HEK293 (cell line): Measurements from ENCODE around the gene HES1.

Source experiments
- INSM2 ChIP-seq: fragments of 450-650 bp; formaldehyde crosslinking; IDR thresholded peaks from 2 replicates; pipeline ENCODE4 v1.5.1; 2016; ENCODE audit warnings: missing biosample characterization, missing genetic modification characterization
- KLF7 ChIP-seq: fragments of 450-650 bp; formaldehyde crosslinking; IDR thresholded peaks from 2 replicates; pipeline ENCODE4 v1.5.1; 2016; ENCODE audit warnings: missing biosample characterization, missing genetic modification characterization, borderline replicate concordance
- PRDM2 ChIP-seq: fragments of 450-650 bp; formaldehyde crosslinking; IDR thresholded peaks from 2 replicates; pipeline ENCODE4 v1.5.1; 2016; ENCODE audit warnings: missing biosample characterization, missing genetic modification characterization, borderline replicate concordance
- YY1 ChIP-seq: fragments of 450-650 bp; formaldehyde crosslinking; IDR thresholded peaks from 2 replicates; pipeline ENCODE4 v1.5.1; 2018; ENCODE audit warnings: missing biosample characterization, missing genetic modification characterization
- ZBTB11 ChIP-seq: fragments of 450-650 bp; formaldehyde crosslinking; conservative IDR thresholded peaks from 2 replicates; pipeline ENCODE4 v1.5.1; 2016; ENCODE audit warnings: low read depth, missing biosample characterization, missing genetic modification characterization
- ZFP41 ChIP-seq: fragments of 450-650 bp; formaldehyde crosslinking; IDR thresholded peaks from 2 replicates; pipeline ENCODE4 v1.5.1; 2016; ENCODE audit warnings: missing biosample characterization, missing genetic modification characterization, borderline replicate concordance
- ZNF157 ChIP-seq: fragments of 450-650 bp; formaldehyde crosslinking; IDR thresholded peaks from 2 replicates; pipeline ENCODE4 v1.5.1; 2016; ENCODE audit warnings: missing biosample characterization, missing genetic modification characterization
- ZNF18 ChIP-seq: fragments of 450-650 bp; formaldehyde crosslinking; IDR thresholded peaks from 2 replicates; pipeline ENCODE4 v1.5.1; 2016; ENCODE audit warnings: missing biosample characterization, missing genetic modification characterization
- ZNF211 ChIP-seq: fragments of 450-650 bp; formaldehyde crosslinking; IDR thresholded peaks from 2 replicates; pipeline ENCODE4 v1.5.1; 2016; ENCODE audit warnings: low read depth, missing biosample characterization, missing genetic modification characterization
- ZNF221 ChIP-seq: fragments of 450-650 bp; formaldehyde crosslinking; IDR thresholded peaks from 2 replicates; pipeline ENCODE4 v1.5.1; 2017; ENCODE audit warnings: missing biosample characterization, missing genetic modification characterization, borderline replicate concordance
- ZNF239 ChIP-seq: fragments of 450-650 bp; formaldehyde crosslinking; IDR thresholded peaks from 2 replicates; pipeline ENCODE4 v1.5.1; 2016; ENCODE audit warnings: missing biosample characterization, missing genetic modification characterization
- ZNF391 ChIP-seq: fragments of 450-650 bp; formaldehyde crosslinking; IDR thresholded peaks from 2 replicates; pipeline ENCODE4 v1.5.1; 2016; ENCODE audit warnings: low read depth, missing biosample characterization, missing genetic modification characterization, borderline replicate concordance
- ZNF473 ChIP-seq: fragments of 450-650 bp; formaldehyde crosslinking; IDR thresholded peaks from 2 replicates; pipeline ENCODE4 v1.5.1; 2017; ENCODE audit warnings: missing biosample characterization, missing genetic modification characterization
- ZNF555 ChIP-seq: fragments of 450-650 bp; formaldehyde crosslinking; conservative IDR thresholded peaks from 2 replicates; pipeline ENCODE4 v1.5.1; 2017; ENCODE audit warnings: missing biosample characterization, mild to moderate bottlenecking, missing genetic modification characterization, inconsistent platforms
- ZNF558 ChIP-seq: fragments of 450-650 bp; formaldehyde crosslinking; IDR thresholded peaks from 2 replicates; pipeline ENCODE4 v1.5.1; 2016; ENCODE audit warnings: missing biosample characterization, missing genetic modification characterization
- ZNF560 ChIP-seq: fragments of 450-650 bp; formaldehyde crosslinking; IDR thresholded peaks from 2 replicates; pipeline ENCODE4 v1.5.1; 2017; ENCODE audit warnings: missing biosample characterization, missing genetic modification characterization, borderline replicate concordance
- ZNF571 ChIP-seq: fragments of 450-650 bp; formaldehyde crosslinking; IDR thresholded peaks from 2 replicates; pipeline ENCODE4 v1.5.0; 2017; ENCODE audit warnings: missing biosample characterization, missing genetic modification characterization
- ZNF747 ChIP-seq: fragments of 450-650 bp; formaldehyde crosslinking; IDR thresholded peaks from 2 replicates; pipeline ENCODE4 v1.5.1; 2016; ENCODE audit warnings: missing biosample characterization, missing genetic modification characterization
- ZNF76 ChIP-seq: fragments of 450-650 bp; formaldehyde crosslinking; IDR thresholded peaks from 2 replicates; pipeline ENCODE4; 2016; ENCODE audit warnings: low read depth, missing biosample characterization, missing genetic modification characterization, borderline replicate concordance
- ZNF777 ChIP-seq: fragments of 450-650 bp; formaldehyde crosslinking; IDR thresholded peaks from 2 replicates; pipeline ENCODE4 v1.5.1; 2017; ENCODE audit warnings: missing biosample characterization, missing genetic modification characterization, borderline replicate concordance
- ZNF830 ChIP-seq: fragments of 450-650 bp; IDR thresholded peaks from 2 replicates; pipeline ENCODE4 v1.5.0; 2018; ENCODE audit warnings: missing biosample characterization, missing genetic modification characterization, low read depth, mild to moderate bottlenecking, moderate library complexity
- ZNF843 ChIP-seq: fragments of 450-650 bp; formaldehyde crosslinking; IDR thresholded peaks from 2 replicates; pipeline ENCODE4 v1.5.1; 2016; ENCODE audit warnings: missing biosample characterization, missing genetic modification characterization
- ZSCAN5A ChIP-seq: fragments of 450-650 bp; formaldehyde crosslinking; IDR thresholded peaks from 2 replicates; pipeline ENCODE4 v1.5.1; 2016; ENCODE audit warnings: missing biosample characterization, missing genetic modification characterization
- ZXDB ChIP-seq: fragments of 450-650 bp; formaldehyde crosslinking; IDR thresholded peaks from 2 replicates; pipeline ENCODE4 v1.5.1; 2016; ENCODE audit warnings: missing biosample characterization, missing genetic modification characterization

Gene HES1

GRCh38 chr3:194140520-194141414 lies 4.8 kb downstream of the HES1 start (continued):
- TF ChIP-seq ZNF777 (tag by site-specific recombination) (no peak), ZBTB11 (tag by site-specific recombination) (peak; percentile 72), ZNF221 (no peak), ZSCAN5A (peak; percentile 16; the same call in 1 of the 2 replicates), ZNF571 (tag by site-specific recombination) (no peak), ZNF76 (tag by site-specific recombination) (peak; percentile 60; the same call in 1 of the 2 replicates), ZNF747 (tag by site-specific recombination) (no peak), ZNF211 (tag by site-specific recombination) (no peak), ZNF555 (no peak), YY1 (tag by site-specific recombination) (peak; percentile 73; the same call in 1 of the 2 replicates), ZNF560 (tag by site-specific recombination) (no peak), ZFP41 (tag by site-specific recombination) (no peak), ZNF830 (no peak), ZNF239 (no peak), ZNF473 (0 out of 2 replicates have a peak, but pooled peaks have one; percentile 45), ZNF157 (tag by site-specific recombination) (no peak), ZNF843 (tag by site-specific recombination) (peak; percentile 94), INSM2 (tag by site-specific recombination) (peak; percentile 88), ZNF391 (tag by site-specific recombination) (peak; percentile 89; the same call in 1 of the 2 replicates), KLF7 (tag by site-specific recombination) (peak; percentile 61), PRDM2 (tag by site-specific recombination) (no peak), ZNF558 (tag by site-specific recombination) (no peak), ZNF18 (tag by site-specific recombination) (peak; percentile 89), ZXDB (tag by site-specific recombination) (peak; percentile 93)
